HG02884 (cell line): ENCODE measurements around the gene PRR7.
A peak's percentile ranks its signal among the peaks of the same experiment; 100 is the strongest.

ENCODE experiments used
- ATAC-seq: cut with Tn5 transposase; IDR thresholded peaks from one replicate; pipeline ENCODE4 v1.9.1; 2021; ENCODE audit warnings: mild to moderate bottlenecking, moderate library complexity; ENCODE audit not compliant: unreplicated experiment

The PRR7 gene

GRCh38 chr5:177496070-177496726 is 49.6 kb downstream of the PRR7 start:
- no peak for ATAC-seq

- no peak for ATAC-seq
These were observed 50.2 kb downstream of the PRR7 start for GRCh38 chr5:177496727-177497291.

- peak; percentile 67 for ATAC-seq
These were observed 50.8 kb downstream of the PRR7 start, which contains the start of gene PDLIM7 for GRCh38 chr5:177497292-177498012. Gene PDLIM7 (minus strand): TSS chr5:177497604. CDS start chr5:177496512, 1,092 bp downstream.

GRCh38 chr5:177498013-177498787 is 51.6 kb downstream of the PRR7 start:
- ATAC-seq, result no peak

GRCh38 chr5:177499842-177500241 is 53.2 kb downstream of the PRR7 start:
- ATAC-seq, result no peak

DNA sequence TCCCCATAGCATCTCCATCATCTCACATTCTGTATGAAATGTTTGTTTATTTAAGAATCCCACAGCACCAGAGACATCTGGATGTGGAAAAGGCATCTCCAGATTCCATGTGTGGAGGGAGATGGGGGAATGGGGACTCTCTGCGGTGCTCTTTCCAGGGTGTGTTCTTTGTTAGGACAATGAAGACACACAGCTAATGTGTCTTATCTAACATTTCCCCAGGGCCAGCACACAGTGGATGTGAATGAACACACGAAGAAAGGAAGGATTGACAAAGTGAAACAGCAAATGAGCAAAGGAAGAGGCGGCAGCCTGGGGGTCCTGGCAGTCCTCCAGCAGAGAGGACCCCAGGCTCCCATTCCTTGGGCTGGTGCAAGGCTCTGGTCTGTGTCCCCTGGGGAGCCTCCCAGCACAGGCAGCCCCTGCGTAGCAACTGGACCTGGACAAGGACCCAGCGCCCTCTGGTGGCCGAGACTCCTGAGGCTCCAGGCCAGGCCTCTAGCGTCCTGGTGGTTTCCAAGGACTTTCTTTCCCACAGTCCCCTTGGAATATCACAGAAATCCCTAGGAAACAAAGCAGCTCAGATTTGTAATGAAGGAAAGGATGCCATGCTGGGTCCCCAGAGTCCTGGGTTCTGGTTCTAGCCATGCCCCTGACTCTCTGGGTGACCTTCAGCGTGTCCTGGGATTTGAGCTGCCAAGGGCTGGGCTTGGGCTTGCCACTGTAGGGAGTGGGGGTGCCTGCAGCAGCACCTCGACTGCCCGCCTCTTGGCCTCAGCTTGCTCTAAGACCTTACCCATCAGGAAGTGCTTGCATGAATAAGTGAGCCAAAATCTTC is 54.3 kb downstream of the PRR7 start:
- ATAC-seq, result no peak

- no peak for ATAC-seq
These were observed 55.5 kb downstream of the PRR7 start for GRCh38 chr5:177501874-177502678.

GRCh38 chr5:177502886-177503285 is 56.3 kb downstream of the PRR7 start:
- ATAC-seq, result no peak

DNA sequence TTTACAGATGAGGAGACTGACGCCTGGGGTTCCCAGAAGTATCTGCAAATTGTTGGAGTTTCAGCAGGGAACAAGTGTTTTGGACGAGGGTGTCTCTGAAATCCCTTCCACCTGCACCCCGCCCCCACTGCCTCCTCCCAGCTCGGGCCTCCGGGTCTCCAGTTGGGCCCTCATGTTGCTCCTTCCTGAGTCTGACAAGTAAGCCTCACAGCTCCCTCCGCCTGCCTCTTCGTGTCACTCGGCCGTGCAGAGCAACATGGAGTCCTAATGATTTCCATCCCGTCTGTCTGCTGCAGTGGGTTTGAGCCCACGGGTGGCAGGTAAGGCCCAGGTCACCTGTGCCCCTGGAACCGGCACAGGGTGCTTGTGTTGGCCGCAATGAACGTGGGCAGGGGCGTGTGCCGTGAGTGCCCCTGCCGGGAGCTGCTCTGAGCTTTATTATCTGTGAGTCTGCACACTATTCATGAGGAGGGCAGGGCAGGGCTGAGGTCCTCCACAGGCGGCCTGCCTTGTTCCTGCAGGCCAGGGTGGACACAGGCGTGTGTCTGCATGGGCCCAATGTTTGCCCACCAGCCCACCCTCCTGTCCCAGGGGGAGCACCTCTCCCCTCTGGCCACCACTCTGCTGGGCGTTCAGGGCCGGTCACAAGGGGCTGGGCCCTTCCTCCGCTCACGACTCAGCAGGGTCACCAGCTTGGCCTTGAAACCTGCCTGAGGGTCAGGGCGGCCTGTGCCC is 56.9 kb downstream of the PRR7 start:
- ATAC-seq, result no peak

GRCh38 chr5:177504086-177505056 is 57.8 kb downstream of the PRR7 start:
- ATAC-seq, result no peak

DNA sequence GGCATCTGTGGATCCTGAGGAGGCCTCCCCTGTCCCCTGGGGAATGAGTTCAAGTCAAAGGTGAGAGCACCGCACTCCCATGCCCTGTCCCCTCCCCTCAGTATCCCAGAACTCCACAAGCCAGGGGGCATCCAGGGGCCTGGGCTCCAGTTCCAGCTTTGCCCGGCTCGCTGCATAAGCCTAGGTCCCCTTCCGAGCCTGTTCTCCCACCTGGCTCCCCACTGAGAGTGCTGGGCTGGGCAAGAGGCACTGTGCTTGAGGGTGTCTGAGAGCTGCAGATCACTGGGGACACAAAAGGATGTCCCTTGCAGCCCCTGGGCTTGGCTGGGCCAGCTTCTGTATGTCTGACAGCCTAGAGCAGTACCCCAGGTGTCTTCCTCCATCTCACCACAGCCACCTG is 58.5 kb downstream of the PRR7 start:
- no peak for ATAC-seq
